8988T (cell line): ENCODE data around the gene PYHIN1.

ENCODE experiments used
- DNase-seq: peaks from one replicate; pipeline ENCODE4 v3.0.0; 2011

Gene PYHIN1

DNA sequence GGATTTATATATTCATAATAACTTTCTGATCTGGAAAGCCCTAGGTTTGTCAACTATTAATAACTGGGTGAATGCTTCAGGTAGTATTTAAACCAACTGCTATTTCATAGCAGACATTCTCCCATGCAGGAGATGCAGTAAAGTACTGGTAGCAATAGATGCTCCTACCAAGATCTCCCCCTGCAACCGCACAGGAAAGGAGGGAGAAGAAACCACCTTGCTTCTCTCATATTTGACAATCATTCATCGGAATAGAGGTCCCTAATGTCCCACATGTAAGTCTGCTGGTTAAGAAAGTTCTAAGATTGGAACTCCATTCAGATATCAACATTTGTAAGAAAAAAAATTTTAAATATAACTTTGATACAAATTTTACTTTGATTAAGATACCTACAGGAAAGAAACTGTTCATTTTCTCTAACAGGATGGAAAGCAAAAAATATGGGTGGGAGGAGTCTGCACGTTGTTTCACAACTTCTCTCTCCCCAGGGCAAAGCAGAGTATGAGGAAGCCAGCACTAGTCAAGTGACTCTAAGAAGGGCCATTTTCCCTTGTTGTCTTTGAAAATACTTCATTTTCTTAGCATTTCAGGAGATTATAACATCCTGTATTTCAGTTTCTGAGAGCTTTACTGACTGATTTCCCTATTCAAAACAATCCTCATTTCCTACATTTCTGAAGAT lies at the start of gene PYHIN1:
PYHIN1 (plus strand) TSS at position 498 of the 683 bp plus-strand sequence. CDS start 5,359 bp downstream, outside the sequence.
- no peak for DNase-seq

DNA sequence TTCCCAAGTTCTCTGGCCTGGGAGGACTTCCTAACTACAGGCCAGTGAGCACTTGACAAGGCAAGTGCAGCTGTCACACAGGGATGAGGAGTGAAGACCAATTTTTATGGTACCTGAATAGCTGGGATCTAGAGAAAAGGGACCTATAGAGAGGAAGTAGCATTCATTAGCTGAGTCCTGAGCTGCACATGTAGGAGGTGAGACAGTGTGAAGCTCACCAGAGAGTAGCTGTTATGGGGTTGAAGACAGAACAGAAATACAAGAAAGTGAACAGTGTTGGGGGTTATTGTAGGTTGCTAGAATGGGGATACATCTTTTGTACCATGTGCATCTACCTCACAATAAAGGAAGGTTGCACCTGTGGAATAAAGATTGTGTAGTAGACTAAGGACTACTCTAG lies 37.7 kb upstream of the PYHIN1 start:
- DNase-seq: no peak

DNA sequence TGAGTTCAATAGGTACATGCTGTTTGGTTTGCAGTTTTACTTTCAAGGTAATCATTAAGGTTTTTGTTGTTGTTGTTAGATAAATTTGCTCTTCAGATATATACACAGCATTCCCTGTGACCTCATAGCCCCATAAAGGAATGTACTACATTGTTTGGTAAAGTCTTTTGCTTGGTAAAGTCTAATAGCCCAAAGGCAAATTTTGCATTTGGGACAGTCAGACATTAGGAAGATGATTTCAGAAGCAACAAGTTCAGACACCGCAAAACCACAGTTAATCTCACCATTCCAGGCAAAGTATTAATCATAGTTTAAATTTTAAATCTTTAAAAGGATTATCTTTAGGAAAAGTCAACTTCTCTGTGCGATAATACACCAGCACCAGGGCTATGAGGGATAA lies 32.6 kb upstream of the PYHIN1 start:
- no peak for DNase-seq

DNA sequence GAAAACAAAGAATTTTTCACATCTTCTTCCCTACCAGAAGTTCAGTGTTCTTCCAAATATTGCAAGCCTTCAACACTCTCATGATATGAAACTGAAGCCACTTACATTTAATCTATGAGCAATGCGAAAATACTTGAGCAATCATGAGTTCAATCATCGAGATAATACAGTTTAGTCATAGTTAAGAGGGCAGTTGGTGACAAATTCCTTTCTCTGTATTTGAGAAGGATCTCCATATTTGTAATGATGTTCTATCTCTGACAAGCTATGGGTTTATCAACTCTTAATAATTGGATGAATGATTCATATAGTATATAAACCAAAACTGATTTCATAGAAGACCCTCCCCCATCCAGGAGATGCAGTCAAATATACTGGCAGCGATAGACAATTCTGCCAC lies 29.7 kb upstream of the PYHIN1 start:
- no peak for DNase-seq

DNA sequence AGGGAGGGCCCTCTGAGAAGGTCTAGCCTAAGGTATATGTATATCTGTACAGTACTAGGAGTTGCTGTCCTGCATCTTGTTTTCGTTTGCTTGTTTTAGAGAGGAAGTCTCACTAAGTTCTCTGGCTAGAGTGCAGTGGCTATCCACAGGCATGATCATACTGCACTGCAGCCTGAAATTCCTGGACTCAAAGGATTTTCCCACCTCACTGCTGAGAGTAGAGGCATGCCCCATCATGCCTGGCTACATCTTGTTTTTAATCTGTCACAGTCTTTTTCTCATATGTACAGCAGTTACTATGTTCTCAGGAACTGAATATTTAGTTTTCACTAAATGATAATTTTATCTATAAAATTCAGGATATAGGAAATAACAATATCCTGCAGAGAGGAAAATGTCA lies 15.3 kb upstream of the PYHIN1 start:
- DNase-seq: no peak

DNA sequence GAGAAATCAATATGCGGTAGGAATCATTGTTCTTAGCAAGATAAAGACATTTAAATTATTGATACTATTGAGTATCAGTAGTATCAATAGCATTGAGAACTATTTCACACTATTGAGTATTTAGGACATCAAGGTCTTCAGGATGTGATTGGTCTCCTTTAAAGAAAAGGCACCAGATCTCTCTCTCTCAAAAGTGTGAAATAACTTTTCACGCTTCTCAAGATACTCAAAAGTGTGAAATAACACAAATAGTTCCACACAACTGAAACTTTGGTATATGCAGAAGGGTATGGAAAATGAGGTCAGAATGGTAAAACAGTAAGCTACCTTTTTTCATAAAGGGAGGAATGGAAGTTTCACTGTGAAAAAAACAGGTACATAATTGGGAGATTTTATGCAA lies 6.7 kb upstream of the PYHIN1 start:
- no peak for DNase-seq

DNA sequence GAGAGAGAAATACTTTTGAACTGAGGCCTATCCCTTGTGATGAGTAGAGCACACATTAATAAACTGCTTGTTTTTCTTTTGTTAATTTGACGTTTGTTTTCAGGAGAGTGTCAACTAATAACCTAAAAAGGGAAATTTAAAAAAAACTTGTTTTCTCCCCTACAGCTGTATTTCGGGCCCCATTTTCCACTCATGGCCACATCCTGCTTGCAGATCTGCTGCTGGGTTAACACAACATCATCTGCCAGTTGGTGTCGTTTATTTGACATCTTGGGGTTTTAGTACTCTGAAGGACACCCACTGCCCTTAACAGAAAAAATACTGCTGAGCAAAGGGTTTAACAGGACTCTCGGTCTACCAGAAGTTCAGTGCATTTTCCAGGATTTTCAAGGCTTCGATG lies 848 bp upstream of the PYHIN1 start:
- no peak for DNase-seq

DNA sequence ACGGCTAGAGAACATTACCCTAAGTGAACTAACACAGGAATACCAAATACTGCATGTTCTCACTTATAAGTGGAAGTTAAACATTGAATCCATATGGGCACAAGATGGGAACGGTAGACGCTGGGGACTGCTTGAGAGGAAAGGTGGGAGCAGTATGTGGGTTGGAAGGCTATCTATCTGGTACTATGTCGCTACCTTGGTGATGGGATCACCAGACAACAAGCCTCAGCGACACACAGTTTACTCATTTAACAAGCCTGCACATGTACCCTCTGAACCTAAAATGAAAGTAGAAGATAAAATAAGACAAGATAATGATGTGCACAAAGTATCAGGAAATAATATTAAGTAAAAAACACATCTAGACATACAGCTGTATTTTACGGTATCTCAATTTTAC lies 819 bp downstream of the PYHIN1 start:
- DNase-seq: no peak

DNA sequence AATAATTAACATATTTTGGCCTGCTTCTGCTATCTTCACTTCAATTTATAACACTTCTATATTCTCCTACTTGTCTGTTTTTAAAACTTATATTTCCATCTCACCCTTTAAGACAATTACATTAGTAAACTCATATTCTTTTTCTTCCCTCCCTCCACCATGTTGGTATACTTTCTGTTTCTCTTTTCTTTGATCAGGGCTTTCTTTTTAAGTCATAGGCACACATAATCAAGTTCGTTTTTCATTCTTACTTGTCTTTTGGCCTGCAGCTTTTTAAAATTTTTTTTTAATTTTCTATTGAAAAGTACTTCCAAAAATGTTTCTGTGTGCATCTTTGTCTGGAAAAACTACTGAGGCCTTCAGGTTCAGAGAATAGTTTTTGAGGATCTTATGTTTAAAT lies 2.3 kb downstream of the PYHIN1 start:
- DNase-seq: no peak

DNA sequence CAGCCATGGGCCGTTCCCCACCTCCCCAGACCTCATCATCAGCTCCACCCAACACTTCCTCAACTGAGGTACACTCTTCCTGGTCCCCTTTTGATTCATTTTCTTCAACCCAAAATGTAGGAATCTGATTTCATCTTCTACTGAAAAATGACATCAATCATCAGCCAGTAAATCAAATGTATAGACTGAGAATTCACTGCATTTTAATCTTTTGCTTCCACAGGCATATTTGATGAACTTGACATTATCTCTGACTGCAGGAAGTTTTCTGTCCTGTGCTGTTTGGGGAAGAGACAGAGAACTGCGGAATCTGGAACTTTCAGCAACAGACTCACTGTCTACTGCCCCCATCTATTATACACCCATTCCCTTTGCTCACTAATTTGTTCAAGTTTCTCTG lies 7.8 kb downstream of the PYHIN1 start:
- no peak for DNase-seq

DNA sequence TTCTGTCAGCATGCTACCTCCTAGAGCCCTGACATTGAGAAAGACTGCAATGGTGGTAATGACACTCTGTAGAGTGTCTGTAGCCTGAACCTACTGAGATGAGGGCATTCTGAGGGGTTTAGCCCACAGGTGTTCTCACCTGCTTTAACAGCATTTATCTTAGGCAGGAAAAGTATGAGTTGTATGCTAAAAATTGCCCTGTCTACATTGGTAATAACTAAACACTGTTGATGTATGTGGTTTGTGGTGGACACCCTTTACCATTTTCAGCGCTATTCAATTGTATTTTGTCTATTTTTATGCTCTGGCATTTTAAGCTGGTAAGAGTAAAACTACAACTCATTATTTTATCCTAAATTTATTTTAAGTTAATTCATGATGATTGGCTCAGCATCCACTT lies 10.0 kb downstream of the PYHIN1 start:
- no peak for DNase-seq

DNA sequence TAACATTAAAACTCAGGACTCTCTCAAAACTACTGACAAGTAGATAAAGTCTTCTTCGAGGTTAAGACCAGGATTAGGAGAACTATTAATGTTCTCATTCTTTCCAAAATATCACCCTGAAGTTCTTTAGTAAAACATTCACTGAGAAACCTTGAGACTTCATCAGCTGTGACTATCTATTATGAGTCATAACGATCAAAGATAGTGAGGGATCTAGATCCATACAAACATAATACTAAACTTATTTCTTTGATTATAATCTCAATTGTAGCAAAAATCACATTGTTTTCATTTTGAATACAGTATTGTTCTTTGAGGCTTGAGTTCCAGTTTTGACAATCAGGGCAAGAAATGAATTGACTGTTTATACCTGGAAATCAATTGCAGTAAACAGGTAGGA lies 11.1 kb downstream of the PYHIN1 start:
- DNase-seq: no peak

DNA sequence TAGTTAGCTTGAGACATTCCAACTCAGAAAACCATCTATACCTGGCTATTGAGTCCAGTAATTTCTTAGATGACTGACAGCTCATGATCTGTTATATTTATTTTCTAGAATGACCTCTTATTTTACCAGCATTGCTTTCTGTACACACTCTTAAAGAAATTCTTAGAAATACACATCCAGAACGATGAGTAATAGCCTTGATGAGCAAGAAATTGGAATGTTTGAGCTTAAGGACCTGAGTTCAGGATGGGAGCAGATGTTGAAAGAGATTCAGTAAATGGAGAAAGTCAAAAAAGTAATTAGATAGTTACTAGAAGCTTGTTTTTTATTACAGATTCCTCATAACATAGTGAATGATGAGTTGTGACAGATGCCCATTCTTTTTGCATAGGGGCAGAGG lies 11.7 kb downstream of the PYHIN1 start:
- no peak for DNase-seq

DNA sequence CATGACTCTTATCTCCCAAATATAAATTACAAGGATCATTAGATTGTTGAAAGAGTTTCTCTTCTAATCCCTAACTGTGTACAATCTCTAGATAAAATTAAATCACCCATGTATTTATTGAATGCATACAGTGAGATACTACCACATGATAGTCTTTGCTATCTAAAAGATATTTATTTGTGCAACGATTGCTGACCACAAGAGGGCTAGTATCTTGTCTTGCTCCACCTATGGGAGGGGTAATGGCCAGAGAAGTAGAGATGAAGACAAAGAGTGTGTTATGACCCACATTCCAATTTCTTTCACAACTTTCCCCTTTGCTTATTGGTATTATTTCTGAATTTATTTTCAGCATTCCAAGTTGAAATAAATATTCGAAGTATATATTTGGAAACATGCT lies 13.7 kb downstream of the PYHIN1 start:
- DNase-seq: no peak

DNA sequence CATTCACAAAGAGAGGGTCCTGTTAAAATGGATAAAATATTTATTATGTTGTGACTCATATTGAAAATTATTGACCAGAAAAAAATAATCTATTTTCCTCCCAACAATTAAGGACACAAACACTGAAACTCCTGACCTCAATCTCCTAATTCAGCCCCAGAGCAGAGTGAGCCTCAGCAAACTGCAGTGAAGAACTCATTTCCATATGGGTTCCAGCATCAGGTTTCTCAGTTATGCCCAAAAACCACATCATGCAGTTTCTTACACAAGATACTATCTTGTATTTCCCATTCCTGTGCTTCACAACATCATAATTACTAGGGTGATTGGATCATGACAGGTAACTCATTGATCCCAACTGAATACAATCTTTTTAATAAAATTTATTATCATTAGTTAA lies 15.4 kb downstream of the PYHIN1 start:
- no peak for DNase-seq

DNA sequence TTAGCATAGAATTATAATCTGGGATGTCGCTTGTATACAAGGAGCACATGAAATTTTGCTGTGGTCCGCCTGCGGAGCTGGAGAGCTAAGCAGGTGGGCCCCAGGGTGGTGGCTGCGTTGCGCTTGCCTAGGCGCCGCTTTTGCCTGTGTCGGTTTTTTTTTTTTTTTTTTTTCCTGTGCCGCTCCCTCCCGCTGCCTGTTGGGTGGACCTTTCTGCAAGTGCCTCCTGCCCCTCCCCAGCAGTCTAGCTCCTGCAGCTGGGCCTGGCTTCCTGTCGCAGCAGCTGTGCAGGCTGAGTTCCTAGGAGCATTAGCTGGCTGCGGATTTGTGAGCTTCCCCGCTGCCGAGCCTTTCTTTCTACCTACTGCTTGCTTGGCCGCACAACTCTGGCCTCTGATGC lies 20.6 kb downstream of the PYHIN1 start:
- no peak for DNase-seq

DNA sequence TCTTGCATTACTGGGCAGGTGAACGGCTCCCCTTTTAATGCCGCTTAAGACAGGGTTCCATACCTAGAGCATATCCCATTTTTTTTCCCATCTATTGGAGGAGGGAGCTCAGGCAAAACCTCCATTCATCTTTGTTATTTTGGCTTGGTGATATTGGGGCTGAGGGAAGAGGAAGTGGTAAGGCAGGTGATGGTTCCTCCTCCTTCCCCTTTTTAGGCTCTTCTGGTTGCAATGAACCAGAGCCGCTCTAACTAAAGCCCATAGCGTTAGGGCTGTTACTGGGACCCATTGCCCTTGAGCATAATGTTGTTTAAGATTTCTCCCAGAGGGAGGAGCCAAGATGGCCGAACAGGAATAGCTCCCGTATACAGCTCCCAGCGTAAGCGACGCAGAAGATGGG lies 21.1 kb downstream of the PYHIN1 start:
- DNase-seq: no peak

DNA sequence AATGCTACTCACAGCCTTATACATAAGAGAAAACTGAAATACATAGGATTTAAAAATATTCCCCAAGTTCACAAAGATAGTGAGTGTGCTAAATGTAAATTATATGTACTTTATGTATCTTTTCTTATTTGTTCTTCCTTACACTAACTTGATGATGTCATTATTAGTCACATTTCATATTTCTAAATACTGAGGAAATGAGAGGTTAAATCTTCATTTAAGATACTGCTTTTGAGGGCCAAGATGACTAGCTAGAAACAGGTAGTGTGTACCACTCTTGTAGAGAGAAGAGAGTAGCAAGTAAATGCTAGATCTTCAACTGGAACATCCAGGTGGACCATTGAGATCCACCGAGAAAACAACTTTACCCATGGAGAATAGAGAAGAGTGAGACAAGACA lies 29.8 kb downstream of the PYHIN1 start:
- no peak for DNase-seq

DNA sequence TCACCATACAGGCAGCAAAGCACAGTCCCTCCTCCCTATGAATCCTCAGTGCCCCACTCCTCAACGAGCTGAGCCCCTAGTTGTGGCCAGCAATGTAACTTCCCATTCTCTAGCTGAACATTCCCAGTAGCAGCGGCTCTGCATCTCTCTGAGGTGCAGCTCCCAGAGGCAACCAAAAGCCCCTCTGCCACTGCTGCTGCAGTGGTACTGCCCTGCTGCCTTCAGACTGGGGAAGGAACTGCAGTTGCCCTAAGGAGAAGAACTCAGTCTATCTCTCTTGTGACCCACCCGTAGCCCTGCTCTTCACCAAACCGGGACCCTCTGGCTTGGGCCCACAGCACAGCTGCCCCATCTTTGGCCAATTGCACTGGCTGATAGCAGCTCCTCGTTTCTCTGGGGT lies 31.6 kb downstream of the PYHIN1 start:
- DNase-seq: no peak

DNA sequence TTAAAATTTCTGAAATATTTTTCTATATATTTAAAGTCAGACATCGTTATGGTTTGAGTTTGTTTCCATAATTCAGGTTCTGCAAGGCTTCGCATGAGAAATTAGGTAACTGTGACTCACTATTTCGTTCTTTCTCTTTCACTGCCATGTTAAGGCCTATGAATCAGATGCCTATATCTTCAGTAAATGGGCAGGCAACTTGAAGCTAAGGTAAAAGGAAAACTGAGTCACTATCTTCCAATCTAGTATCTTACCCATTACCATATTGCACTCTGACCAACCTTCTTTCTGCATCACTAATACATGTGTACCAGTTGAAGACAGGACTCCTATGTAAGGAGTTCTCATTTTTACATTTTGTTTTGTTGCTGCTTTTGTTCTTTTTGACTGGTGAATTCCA lies 37.8 kb downstream of the PYHIN1 start:
- no peak for DNase-seq

DNA sequence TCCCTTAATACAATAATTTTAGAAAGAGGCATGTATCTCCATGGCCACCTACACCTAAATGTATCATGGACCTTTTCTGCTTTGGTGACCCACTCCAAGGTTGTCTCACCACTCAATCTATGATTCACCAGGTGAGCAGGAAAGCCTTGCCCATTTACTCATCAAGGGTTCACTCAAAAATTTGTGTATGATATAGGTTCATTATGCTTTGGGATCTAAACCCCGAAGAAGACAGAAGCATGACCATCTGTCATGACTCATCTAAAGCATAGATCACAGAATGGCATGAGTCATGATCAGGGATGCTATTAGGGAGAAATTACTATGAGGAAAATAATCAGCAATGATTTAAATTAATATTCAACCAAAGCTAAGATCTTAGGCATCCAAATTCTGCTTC lies 38.5 kb downstream of the PYHIN1 start:
- DNase-seq: no peak

DNA sequence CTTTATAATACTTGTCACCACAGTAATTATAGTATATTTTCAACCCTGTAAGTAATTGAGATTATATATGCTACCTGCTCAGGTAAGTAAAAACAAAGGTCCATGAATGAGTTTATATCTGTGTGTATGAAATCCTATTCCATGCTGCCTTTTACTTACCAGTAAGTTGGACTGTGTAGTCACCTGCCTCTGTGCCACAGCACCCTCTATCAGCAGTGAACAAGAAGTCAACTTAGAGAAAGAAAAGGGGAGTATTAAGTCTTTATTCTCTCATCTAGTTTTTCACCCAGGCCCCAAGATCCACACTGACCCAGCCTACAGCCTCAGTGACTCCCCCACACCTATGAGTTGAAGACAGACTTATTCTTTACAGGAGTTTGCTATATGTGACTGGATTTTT lies 41.5 kb downstream of the PYHIN1 start:
- DNase-seq: no peak

DNA sequence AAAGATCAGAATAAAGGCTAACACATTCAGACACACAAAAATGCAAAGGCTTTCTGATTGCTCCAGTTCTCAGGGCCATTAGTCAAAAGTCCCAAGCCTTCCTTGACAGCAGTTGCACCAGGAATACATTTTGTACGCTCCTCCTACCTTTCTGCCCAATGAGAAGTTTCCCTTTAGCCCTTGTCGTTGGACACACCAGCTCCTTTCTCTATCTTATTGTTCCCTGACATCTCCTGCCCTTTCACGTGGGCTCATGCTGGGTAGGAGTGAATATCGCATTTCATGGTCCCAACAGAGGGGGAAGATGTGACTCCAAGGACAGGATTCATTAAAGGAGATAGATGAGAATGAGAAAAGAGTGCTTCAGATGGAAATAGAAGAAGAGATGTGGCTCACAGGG lies 44.9 kb downstream of the PYHIN1 start:
- DNase-seq: no peak

DNA sequence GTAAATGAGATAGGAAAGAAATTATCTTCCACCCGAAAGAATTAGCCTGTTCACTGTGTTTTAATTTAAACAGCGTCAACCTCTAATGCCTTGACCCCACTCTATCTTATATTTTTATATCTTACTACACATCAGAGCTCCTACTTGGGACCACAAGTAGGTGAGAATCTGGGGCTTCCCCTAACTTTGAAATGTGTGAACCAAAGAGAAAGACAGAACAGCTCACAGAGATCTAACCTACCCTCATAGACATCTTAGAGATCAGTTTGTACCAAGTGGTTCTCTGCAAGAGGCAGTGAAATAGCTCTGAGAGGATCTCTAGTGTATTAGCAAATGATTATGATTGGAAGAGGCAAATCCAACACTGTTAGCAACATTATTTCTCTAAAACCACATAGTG lies 47.4 kb downstream of the PYHIN1 start:
- no peak for DNase-seq

DNA sequence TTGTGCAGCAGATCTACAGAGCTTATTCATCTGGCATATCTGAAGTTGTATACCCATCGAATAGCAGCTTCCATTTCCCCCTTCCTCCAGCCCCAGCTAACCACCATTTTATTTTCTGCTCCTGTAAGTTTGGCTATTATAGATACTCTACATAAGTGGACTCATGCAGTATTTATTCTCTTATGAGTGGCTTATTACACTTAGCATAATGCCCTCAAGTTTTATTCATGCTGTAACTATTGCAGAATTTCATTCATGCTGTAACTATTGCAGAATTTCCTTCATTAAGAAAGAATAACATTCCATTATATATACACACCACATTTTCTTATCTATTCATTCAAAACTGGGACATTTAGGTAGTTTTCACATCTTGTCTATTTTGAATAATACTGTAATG lies 47.9 kb downstream of the PYHIN1 start:
- DNase-seq: no peak

DNA sequence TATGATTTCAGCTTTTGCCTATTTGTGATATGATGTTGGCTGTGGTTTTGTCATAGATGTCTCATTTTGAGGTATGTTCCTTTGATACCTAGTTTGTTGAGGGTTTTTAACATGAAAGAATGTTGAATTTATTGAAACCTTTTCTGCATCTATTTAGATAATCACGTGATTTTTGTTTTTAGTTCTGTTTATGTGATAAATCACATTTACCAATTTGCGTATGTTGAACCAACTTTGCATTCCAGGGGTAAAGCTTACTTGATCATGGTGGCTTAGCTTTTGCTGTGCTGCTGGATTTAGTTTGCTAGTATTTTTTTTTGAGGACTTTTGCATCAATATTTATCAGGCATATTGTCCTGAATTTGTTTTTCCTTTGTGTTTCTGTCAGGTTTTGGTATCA lies 51.9 kb downstream of the PYHIN1 start:
- no peak for DNase-seq
